Gastroesophageal sphincter (tissue), 3 donors: ENCODE data around the gene BBS4.

Source experiments
- CTCF ChIP-seq, 4 experiments: fragments of 200-600 bp in 2 of 4; fragments of 450-650 bp in 2 of 4; sonication (generic) in 1 of 4; IDR thresholded peaks; one replicate each; pipeline ENCODE4 v1.5.1; 2017 to 2019; ENCODE audit warnings: antibody characterized with exemption in 4 of 4, mild to moderate bottlenecking in 2 of 4, moderate library complexity in 2 of 4
- EP300 ChIP-seq: sonication (generic); formaldehyde crosslinking; IDR thresholded peaks from one replicate; pipeline ENCODE4 v1.6.1; 2017; ENCODE audit warnings: antibody characterized with exemption, mild to moderate bottlenecking

- TF ChIP-seq CTCF (IDR thresholded peaks at IDR 0.05) (no peak), EP300 (no peak)
Measured at GRCh38 chr15:72727154-72727553, 41.1 kb downstream of the BBS4 start.
